GM12878 (cell line): Measurements from ENCODE around the gene AVL9.

ENCODE experiments used
- CTCF ChIP-seq, 3 experiments: IDR thresholded peaks in 2 of 3; conservative IDR thresholded peaks in 1 of 3; 2 replicates each; pipeline ENCODE4 v1.5.1; 2011; ENCODE audit warnings: low read depth in 3 of 3, low read length in 3 of 3, mild to moderate bottlenecking in 3 of 3, control low read depth in 2 of 3, moderate library complexity in 2 of 3, inconsistent platforms in 1 of 3, mixed read lengths in 1 of 3; ENCODE audit not compliant: control insufficient read depth in 2 of 3, insufficient read depth in 1 of 3; ENCODE audit errors: extremely low read depth in 1 of 3
- IKZF1 ChIP-seq: fragments of 450-650 bp; conservative IDR thresholded peaks from 2 replicates; pipeline ENCODE4 v1.6.1; 2017; ENCODE audit warnings: antibody characterized with exemption, mild to moderate bottlenecking
- JUND ChIP-seq: IDR thresholded peaks from 2 replicates; pipeline ENCODE4 v1.6.1; 2012; ENCODE audit warnings: low read depth, mild to moderate bottlenecking, low read length, improper control_type of control experiment, moderate library complexity
- KDM1A ChIP-seq: fragments of 200-600 bp; sonication (generic); IDR thresholded peaks from 2 replicates; pipeline ENCODE4 v1.6.1; 2016; ENCODE audit warnings: borderline replicate concordance
- KLF5 ChIP-seq: fragments of 450-650 bp; IDR thresholded peaks from 2 replicates; pipeline ENCODE4 v1.6.1; 2014; ENCODE audit warnings: mild to moderate bottlenecking; ENCODE audit not compliant: partially characterized antibody
- MXI1 ChIP-seq: fragments of 150-350 bp; IDR thresholded peaks from 2 replicates; pipeline ENCODE4 v1.6.1; 2011; ENCODE audit warnings: low read depth, mild to moderate bottlenecking, inconsistent platforms, low read length, improper control_type of control experiment
- POLR2AphosphoS2 ChIP-seq: IDR thresholded peaks from 2 replicates; pipeline ENCODE4 v1.6.1; 2011; ENCODE audit warnings: low read depth, mild to moderate bottlenecking, low read length, improper control_type of control experiment, moderate library complexity
- POLR2AphosphoS5 ChIP-seq: IDR thresholded peaks from 2 replicates; pipeline ENCODE4 v1.6.1; 2011; ENCODE audit warnings: mild to moderate bottlenecking, low read length, inconsistent platforms
- RCOR1 ChIP-seq: conservative IDR thresholded peaks from 2 replicates; pipeline ENCODE4 v1.6.1; 2012; ENCODE audit warnings: low read depth, low read length, improper control_type of control experiment
- RELA ChIP-seq: fragments of 450-650 bp; IDR thresholded peaks from 2 replicates; pipeline ENCODE4 v1.8.0; 2014; ENCODE audit warnings: borderline replicate concordance; ENCODE audit not compliant: partially characterized antibody
- SIX5 ChIP-seq: IDR thresholded peaks from 2 replicates; pipeline ENCODE4 v1.6.1; 2011; ENCODE audit warnings: mild to moderate bottlenecking, low read depth, low read length, moderate library complexity; ENCODE audit not compliant: severe bottlenecking
- SMC3 ChIP-seq: IDR thresholded peaks from 2 replicates; pipeline ENCODE4 v1.6.1; 2011; ENCODE audit warnings: low read length, improper control_type of control experiment, borderline replicate concordance
- TCF7 ChIP-seq: IDR thresholded peaks from 2 replicates; pipeline ENCODE4 v1.6.1; 2014; ENCODE audit warnings: antibody characterized with exemption, borderline replicate concordance

GRCh38 chr7:32481921-32482320, 13.4 kb upstream of the AVL9 start:
- TF ChIP-seq POLR2AphosphoS2 (no peak), TCF7 (no peak), RELA (no peak), JUND (no peak), SIX5 (no peak), KDM1A (no peak), SMC3 (no peak), POLR2AphosphoS5 (no peak), IKZF1 (no peak), CTCF (IDR thresholded peaks at IDR 0.05 in 2 of 3, conservative IDR thresholded peaks at IDR 0.05 in 1 of 3; ENCODE audit: control insufficient read depth in 2 of 3, extremely low read depth in 1 of 3, insufficient read depth in 1 of 3, low read depth in 3 of 3, low read length in 3 of 3) (no peak), KLF5 (no peak), MXI1 (no peak), RCOR1 (no peak)
